HepG2 (cell line): ENCODE measurements around the gene C20orf144.

Experiments
- KDM1A ChIP-seq: IDR thresholded peaks from 2 replicates; pipeline ENCODE4 v1.6.1; 2016; ENCODE audit warnings: missing compliant biosample characterization
- TRIM24 ChIP-seq: sonication (generic); formaldehyde crosslinking; IDR thresholded peaks from 2 replicates; pipeline ENCODE4 v1.8.0; 2022; ENCODE audit warnings: mild to moderate bottlenecking, missing genetic modification reagents
- TF ChIP-seq, protein P1 (sequence below), 2 experiments: IDR thresholded peaks; 2 replicates each; pipeline ENCODE4 v1.6.1; 2011 to 2012; ENCODE audit warnings: low read length in 2 of 2, borderline replicate concordance in 1 of 2, low read depth in 1 of 2, mild to moderate bottlenecking in 1 of 2, moderate library complexity in 1 of 2
- TF ChIP-seq, protein P2 (sequence below): sonication (generic); formaldehyde crosslinking; IDR thresholded peaks from 2 replicates; pipeline ENCODE4 v1.4.0; 2020; ENCODE audit warnings: missing genetic modification reagents
- TF ChIP-seq, protein P3 (sequence below): sonication (generic); formaldehyde crosslinking; IDR thresholded peaks from 2 replicates; pipeline ENCODE4 v1.4.0; 2020; ENCODE audit warnings: missing genetic modification reagents; ENCODE audit errors: not compliant biosample characterization

DNA sequence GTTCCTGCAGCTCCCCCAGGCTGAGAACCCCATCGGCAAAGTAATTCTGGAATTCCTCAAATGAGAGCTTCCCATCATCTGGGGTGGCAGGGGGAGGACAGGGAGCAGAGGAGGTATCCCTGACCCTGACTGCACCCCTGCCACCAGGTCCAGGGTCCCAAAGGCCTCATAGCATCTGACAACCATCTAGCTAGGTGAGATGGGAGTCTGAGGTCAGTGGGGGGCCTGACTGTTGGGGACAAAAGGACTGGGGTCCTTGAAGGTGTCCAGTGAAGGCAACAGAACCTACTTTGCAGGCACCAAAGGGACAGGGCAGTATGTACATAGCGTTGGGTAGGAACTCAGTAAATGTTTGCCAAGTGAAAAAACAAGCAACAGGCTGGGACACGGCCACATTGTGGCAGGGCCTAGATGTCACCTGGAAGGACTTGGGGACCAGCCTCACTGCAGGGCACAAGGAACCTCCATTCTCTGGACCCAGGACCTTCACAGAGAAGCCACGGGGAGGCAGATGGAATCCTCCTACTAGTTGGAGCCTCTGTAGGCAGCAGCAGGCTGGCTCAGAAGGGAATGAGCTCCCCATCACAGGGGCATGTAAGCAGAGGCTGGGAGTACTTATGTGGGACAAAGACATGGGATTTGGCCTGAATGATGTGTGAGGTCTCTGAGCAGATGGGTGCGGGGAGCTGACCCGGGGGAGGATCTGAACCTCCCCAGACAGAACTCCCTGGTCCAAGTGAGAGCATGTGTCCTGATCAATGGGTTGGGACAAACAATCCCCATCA lies 8.8 kb downstream of the C20orf144 start:
- TF ChIP-seq TRIM24 (no peak), KDM1A (CRISPR knock-in tag) (no peak)
- TF ChIP-seq, protein P1, sequence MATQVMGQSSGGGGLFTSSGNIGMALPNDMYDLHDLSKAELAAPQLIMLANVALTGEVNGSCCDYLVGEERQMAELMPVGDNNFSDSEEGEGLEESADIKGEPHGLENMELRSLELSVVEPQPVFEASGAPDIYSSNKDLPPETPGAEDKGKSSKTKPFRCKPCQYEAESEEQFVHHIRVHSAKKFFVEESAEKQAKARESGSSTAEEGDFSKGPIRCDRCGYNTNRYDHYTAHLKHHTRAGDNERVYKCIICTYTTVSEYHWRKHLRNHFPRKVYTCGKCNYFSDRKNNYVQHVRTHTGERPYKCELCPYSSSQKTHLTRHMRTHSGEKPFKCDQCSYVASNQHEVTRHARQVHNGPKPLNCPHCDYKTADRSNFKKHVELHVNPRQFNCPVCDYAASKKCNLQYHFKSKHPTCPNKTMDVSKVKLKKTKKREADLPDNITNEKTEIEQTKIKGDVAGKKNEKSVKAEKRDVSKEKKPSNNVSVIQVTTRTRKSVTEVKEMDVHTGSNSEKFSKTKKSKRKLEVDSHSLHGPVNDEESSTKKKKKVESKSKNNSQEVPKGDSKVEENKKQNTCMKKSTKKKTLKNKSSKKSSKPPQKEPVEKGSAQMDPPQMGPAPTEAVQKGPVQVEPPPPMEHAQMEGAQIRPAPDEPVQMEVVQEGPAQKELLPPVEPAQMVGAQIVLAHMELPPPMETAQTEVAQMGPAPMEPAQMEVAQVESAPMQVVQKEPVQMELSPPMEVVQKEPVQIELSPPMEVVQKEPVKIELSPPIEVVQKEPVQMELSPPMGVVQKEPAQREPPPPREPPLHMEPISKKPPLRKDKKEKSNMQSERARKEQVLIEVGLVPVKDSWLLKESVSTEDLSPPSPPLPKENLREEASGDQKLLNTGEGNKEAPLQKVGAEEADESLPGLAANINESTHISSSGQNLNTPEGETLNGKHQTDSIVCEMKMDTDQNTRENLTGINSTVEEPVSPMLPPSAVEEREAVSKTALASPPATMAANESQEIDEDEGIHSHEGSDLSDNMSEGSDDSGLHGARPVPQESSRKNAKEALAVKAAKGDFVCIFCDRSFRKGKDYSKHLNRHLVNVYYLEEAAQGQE (IDR thresholded peaks at IDR 0.05; ENCODE audit: borderline replicate concordance in 1 of 2, low read depth in 1 of 2, low read length in 2 of 2) = no peak
- TF ChIP-seq, protein P2, sequence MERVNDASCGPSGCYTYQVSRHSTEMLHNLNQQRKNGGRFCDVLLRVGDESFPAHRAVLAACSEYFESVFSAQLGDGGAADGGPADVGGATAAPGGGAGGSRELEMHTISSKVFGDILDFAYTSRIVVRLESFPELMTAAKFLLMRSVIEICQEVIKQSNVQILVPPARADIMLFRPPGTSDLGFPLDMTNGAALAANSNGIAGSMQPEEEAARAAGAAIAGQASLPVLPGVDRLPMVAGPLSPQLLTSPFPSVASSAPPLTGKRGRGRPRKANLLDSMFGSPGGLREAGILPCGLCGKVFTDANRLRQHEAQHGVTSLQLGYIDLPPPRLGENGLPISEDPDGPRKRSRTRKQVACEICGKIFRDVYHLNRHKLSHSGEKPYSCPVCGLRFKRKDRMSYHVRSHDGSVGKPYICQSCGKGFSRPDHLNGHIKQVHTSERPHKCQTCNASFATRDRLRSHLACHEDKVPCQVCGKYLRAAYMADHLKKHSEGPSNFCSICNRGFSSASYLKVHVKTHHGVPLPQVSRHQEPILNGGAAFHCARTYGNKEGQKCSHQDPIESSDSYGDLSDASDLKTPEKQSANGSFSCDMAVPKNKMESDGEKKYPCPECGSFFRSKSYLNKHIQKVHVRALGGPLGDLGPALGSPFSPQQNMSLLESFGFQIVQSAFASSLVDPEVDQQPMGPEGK (CRISPR knock-in tag) = no peak
- TF ChIP-seq, protein P3, sequence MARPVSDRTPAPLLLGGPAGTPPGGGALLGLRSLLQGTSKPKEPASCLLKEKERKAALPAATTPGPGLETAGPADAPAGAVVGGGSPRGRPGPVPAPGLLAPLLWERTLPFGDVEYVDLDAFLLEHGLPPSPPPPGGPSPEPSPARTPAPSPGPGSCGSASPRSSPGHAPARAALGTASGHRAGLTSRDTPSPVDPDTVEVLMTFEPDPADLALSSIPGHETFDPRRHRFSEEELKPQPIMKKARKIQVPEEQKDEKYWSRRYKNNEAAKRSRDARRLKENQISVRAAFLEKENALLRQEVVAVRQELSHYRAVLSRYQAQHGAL = no peak
